ENCODE results near the gene TFAP2E.

Gene TFAP2E

DNA sequence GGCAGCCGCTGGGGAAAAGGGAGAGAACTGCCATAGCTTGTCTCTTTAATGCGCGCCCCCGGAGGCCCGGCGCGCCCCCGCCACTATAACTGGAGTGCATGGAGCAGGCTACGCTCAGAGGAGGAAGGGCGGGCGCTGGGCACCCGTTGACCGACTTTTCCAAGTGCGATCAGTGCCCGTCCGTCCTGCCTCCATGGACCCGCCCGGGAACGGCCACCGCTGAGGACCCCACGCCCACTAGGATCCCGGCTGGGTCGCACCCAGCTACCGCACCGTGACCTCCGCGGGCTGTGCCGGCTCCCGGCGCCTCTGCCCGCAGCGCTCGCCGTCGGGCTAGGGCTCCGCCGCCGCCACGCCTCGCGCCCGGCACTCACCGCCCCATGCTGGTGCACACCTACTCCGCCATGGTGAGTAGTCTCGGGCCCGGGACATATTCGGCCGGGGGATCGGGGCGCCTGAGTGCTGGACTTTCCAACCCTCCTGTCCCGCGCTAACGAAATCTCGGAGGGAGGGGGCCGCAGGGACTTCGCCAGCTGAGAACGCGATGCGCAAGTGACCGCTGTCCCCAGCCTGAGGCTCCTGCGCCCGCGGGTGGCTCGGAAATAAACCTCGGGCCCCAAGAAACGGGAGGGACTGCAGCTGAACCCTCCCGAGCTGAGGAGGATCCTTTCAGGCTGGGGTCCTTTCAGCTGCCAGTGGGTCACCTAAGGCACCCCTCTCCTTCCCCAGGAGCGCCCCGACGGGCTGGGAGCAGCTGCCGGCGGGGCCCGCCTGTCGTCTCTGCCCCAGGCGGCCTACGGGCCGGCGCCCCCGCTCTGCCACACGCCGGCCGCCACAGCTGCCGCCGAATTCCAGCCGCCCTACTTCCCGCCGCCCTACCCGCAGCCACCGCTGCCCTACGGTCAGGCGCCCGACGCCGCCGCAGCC lies at the start of gene TFAP2E:
TSS of gene TFAP2E (plus strand) at position 117 of the 927 bp plus-strand sequence. CDS start at position 381, 264 bp downstream.
- no peak for DNase-seq (ENCODE audit: low read depth in 1 of 2, low spot score in 1 of 2)

DNA sequence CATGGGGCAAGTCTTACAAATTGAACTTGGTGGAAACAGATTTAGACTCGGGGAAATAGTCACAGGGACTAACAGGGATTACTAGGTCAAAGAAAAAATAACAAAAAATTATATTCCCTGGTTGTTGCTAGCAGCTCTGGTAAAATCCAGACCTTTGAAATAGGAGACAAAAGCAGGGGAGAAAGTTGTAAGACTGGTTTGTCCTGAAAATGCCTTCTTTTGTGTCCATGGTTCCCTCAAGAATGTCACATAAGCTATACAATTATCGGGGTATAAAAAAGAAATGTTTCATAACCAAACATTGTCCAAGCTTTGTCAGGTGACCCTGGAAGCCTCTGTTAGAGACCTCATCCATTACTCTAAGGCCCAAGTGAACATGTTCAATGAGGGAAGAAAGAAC lies 49.0 kb upstream of the TFAP2E start:
- DNase-seq (ENCODE audit: low read depth in 1 of 2, low spot score in 1 of 2) = no peak

DNA sequence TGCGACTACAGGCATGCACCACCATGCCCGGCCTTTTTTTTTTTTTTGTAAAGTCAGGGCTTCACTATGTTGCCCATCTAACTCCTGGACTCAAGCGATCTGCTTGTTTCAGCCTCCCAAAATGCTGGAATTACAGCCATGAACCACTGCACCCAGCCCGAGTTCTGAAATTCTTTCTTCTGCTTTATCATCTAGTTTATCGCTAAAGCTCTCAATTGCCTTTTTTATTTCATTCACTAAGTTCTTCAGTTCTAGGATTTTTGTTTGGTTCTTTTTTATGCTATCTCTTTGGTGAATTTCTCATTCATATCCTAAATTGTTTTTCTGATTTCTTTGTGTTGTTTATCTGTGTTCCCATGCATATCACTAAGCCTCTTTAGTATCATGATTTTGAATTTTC lies 42.9 kb upstream of the TFAP2E start:
- no peak for DNase-seq (ENCODE audit: low read depth in 1 of 2, low spot score in 1 of 2)

DNA sequence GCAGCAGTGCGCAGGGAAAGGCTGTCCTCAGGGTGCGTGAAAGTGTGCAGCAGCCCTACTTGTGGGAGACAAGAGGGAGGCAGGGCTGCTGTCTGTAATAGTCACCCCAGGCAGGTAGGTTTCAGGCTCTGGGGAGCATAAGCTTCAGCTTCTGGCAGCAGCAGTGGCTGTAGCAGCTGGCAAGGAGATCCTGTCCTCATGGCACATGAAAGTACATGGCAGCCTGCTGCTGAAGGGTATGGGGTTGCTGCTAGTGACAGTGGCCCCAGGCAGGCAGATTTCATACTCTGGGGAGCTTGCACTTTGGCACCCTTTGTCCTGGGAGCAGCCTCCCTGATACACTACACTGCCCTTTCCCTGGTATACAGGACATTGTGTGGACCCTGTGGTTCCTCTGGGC lies 42.2 kb upstream of the TFAP2E start:
- no peak for DNase-seq (ENCODE audit: low read depth in 1 of 2, low spot score in 1 of 2)

DNA sequence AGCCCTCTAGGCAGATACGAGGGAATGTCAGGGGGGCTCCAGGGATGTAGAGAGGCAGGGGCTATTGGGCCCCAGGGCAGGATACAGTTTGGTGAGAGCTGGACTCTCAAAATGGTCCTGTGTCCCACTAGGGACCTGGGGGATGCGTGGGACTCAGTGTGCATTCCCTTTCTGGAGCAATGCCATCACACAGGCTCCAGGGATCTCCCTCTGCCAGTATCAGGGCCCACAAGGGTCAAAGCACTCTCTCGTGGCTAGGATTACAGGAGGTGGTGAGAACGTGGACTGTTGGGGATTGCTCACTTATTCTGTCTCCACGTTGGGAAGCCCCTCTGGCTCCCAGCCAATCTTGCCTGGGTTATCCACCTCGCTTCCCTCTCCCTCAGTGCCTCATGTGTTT lies 41.7 kb upstream of the TFAP2E start:
- DNase-seq (ENCODE audit: low read depth in 1 of 2, low spot score in 1 of 2) = no peak

DNA sequence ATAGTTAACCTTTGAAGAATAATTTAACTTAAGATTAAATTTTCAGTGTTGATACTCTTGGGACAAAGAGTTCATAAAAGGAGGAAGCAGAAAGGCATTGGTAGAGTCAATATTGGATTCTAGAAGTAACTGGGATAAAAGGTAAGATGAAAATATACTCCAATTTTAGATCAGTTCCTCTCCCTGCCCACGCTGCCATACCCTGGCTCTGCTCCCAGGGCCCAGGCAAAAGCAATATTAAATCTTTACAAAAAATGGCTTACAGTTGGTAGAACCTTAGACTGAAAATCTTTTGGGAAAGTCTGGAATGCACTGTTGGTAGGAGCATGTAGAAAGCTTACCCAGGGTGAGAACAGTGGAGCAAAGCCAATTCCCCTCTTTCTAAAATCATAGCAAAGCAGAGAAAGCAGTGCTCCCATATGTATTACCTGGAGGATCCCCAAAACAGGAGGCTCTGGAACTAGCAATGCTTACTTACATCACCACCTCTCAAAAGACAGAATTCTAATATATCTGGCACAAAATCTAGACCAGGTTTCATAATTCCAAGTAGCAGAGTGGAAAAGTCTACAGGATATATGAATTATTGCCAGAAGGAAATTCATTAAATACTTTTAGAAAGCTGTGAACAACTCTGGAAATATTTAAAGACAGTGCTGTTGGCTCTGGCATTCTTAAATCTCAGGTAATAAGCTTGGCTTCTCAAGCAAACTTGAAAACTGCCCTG lies 40.5 kb upstream of the TFAP2E start:
- no peak for DNase-seq (ENCODE audit: low read depth in 1 of 2, low spot score in 1 of 2)

DNA sequence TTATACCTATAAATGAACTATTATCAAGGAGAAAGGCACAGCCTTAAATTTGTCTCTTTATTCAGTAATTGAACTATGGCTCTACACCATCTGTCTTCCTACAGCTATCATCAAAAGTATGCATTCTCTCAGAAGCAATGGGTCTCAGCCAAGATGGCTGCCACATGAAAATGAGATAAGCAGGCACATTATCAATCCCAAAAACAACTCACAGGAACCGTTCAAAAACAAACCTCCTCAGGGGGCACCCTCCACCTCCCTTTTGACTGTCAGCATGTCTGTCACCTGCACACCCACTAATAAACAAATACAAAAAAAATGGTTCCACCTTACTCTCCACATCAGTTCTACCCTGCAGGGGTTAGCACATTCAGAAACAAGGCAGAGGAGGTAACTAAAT lies 39.5 kb upstream of the TFAP2E start:
- DNase-seq (ENCODE audit: low read depth in 1 of 2, low spot score in 1 of 2) = no peak

DNA sequence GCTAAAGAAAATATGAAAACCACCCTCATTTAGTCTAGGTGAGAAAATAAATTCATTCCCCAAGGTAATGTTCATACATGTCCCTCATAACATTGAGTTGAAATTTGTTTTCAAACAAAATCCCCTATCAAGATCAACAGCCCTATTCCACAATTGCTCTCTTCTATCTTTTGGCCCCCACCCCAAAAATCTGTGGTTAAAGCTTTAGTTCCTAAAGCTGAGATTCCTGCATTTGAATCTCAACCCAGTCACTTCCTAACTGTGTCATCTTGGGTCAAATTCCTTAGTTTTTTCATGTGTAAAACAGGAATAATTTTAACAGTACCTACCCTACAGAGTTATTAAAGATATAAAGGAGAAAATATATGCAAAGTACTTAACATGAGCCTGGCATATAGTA lies 37.9 kb upstream of the TFAP2E start:
- no peak for DNase-seq (ENCODE audit: low read depth in 1 of 2, low spot score in 1 of 2)

DNA sequence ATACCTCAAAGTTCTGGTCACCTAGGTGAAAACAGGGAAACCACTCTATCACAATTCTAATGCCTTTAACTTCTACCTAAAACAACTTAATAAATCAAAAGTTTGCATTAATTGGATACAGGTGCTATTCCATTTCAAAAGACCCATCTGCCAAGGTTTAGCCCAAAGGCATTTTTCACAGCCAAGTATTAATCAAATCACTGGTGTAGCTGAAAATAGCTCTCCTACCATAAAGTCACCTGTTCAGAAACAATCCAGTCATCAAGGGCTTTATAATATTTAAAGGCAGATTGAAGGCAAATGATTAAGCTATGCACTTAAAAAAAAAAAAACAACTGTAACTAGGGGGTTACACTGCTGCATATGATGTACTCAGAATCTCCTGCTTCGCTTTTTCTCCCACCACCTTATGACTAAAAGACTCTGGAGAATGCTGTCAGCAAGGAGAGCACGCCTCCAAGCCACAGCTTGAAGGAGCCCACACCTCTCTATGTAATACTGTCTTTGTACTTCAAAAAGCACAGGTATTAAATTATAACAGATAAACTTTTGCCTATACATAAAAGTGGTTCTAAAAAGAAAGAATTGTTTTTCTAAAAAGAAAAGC lies 36.5 kb upstream of the TFAP2E start:
- no peak for DNase-seq (ENCODE audit: low read depth in 1 of 2, low spot score in 1 of 2)

DNA sequence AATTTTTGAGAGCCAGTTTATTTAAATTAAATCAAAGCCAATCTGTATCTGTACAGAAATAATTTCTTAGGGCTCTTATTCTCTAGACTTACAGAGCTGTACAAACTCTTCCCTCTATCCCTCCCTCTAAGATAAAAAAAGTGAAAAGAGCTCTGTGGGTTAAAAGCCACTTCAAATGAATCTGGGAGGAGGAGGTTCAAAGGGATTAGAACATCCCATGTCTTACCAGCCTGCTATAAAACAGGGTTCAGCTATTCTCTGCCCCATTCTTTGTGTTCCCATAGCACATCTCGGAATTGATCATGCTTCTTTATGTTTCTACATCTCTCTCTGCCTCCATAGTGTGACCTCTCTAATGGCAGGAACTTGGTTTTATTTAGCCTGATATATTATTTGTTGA lies 35.3 kb upstream of the TFAP2E start:
- no peak for DNase-seq (ENCODE audit: low read depth in 1 of 2, low spot score in 1 of 2)

DNA sequence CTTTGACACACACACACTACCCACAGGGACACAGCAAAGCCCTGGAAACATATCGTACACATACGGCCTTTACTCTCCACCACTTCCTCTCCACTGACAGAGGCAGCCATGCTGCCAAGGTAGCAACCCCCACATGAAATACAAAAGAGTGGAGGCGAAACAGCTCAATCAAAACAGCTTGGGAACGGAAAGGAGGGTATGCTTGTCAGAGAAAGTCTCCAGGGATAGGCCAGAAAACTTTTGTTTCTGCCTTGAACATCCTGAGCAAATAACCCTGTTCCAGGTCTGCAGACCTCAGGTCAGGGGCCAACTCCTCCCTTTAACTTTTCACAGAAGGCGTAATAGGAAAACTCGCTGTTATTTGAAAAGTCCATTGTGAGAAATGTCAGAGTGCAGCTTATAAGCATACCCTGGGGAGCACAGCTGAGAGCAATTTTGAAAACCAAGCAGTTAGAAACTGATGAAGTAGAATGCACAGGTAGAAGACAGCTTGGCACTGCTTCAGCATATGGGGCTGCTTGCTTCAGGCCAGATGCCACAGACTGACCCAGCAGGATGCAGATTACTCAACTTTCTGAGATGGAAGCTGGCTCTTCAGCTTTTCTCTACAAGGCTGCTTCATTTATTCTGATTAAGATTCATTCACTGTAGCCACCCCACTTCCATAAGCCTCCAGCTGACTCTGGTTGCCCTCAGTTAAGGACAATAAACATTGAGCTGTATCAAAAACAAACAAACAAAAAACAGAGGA lies 33.9 kb upstream of the TFAP2E start:
- DNase-seq (ENCODE audit: low read depth in 1 of 2, low spot score in 1 of 2) = no peak

DNA sequence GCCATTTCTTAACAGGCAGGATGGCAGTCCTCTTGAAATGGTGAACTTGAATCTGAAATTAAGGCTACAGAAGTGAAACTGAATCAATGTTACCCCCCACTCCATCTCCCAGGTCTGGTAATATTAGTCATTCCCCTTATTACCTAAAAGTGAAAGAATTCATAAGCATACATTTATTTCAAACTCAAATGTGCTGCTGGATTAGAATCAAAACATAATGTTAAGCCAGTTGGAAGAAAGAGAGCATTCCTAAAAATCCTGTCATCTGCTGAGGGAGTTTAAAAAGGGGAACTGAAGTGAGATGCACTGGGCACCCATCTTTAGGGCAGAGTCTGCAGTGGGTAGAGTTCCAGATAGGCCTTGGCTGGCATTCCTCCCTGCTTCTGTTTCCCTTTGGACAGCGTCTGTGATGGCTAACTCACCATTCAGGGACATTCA lies 33.3 kb upstream of the TFAP2E start:
- DNase-seq (ENCODE audit: low read depth in 1 of 2, low spot score in 1 of 2) = no peak

DNA sequence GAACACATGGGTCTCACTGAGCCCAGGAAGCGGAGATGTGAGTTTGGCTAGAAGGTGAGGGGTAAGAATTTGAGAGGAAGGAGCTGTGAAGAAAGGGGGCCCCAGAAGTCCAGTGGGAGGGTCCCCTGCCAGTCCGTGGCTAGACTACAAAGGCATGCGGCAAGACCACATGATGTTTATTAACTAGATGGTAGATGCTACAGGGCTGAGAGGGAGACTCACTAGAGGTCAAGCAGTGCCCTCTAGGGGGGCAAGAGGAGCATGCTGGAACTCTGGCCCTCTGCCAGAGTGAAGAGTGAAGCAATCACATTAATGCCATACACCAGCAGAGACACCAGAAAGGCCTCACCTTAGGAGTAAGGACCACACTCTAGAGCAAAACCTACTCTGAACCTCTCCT lies 28.1 kb upstream of the TFAP2E start:
- no peak for DNase-seq (ENCODE audit: low read depth in 1 of 2, low spot score in 1 of 2)

DNA sequence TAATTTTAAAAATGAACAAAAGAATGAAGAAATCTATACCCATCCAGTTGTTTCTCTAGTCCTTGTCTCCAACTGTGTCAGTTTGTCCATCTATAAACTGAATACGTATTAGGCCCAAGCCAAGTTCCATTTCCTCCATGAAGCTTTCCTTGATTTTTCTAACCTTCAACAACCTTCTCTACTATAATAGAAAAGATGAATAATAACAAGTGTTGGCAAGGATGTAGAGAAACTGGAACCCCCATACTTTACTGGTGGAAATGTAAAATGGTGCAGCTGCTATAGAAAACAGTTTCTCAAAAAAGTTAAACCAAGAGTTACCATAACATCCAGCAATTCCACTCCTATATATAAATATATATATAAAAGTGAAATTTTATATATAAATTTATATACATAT lies 26.5 kb upstream of the TFAP2E start:
- DNase-seq (ENCODE audit: low read depth in 1 of 2, low spot score in 1 of 2) = no peak

DNA sequence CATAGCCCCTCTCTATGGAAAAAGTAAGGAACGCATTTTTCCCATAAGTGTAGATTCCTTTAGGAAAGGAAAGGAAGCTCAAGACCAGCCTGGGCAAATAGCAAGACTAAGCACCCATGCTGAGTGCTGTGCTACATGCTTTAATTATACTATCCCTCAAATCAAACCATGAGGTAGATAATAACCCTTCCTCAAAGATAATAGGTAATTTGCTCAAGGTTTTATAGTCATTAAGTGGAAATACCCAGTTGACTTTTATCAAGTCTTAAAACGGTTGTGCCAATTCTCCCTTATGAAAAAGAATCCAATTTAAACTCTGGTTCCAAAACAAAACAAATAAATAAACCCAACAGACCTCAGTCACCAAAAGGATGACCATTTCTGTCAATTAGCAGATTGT lies 19.3 kb upstream of the TFAP2E start:
- DNase-seq (ENCODE audit: low read depth in 1 of 2, low spot score in 1 of 2) = no peak

DNA sequence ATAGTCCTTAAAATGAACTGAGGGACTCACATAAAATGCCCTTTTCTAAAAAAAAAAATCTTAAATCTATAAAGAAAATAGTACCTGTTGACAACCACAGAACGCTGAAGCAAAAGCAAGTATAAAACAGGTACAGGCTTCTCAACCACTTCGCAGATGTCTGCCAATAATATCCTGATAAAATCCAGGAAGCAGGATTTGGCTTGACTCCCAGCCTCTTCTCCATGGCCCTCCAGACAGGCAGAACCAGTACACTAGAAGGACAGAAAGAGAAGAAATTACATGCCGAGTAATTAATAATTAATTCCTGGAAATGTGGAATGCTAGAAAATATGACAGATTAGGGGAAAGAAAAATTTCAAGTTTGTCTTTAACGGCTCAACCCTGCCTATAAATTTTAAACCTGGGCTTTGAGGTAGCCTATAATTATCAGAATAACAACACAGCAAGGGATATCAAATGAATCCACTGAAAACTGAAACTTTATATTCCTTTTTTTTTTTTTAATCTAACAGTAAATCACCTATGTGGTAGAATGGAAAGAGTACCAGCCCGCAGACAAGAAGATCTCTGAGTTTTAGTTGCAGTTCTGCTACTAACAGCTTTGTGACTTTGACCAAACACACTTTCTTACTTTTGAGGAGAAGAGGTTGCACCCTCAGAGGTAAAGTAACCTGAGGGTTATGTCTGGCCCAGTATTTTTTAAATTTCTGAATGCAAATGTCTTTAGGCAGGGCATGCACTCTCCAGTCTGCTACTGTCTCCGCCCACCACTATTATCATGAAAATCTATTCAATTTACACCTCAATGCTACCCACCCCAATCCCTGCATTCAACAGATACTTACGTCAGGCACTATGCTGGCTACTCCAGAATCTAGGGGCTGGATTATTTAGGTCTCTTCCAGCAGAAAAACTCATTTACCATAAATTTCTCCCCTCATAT lies 18.6 kb upstream of the TFAP2E start:
- no peak for DNase-seq (ENCODE audit: low read depth in 1 of 2, low spot score in 1 of 2)

DNA sequence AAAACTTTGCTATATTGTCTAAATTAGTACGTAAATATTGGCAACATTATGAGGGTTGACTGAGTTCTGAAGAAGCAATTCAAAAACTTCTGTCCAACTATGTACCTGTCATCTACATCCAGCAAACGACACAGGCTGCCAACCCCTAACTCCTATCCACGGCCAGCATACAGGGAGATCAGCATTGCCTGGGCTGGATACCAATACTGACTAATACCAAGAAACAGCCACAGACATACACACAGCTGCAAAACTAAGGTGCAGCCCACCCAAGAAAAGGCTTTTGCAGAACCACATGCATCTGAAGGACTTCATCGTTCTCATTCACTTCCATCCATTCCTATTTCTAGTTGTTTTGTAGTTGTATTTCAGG lies 17.9 kb upstream of the TFAP2E start:
- no peak for DNase-seq (ENCODE audit: low read depth in 1 of 2, low spot score in 1 of 2)

DNA sequence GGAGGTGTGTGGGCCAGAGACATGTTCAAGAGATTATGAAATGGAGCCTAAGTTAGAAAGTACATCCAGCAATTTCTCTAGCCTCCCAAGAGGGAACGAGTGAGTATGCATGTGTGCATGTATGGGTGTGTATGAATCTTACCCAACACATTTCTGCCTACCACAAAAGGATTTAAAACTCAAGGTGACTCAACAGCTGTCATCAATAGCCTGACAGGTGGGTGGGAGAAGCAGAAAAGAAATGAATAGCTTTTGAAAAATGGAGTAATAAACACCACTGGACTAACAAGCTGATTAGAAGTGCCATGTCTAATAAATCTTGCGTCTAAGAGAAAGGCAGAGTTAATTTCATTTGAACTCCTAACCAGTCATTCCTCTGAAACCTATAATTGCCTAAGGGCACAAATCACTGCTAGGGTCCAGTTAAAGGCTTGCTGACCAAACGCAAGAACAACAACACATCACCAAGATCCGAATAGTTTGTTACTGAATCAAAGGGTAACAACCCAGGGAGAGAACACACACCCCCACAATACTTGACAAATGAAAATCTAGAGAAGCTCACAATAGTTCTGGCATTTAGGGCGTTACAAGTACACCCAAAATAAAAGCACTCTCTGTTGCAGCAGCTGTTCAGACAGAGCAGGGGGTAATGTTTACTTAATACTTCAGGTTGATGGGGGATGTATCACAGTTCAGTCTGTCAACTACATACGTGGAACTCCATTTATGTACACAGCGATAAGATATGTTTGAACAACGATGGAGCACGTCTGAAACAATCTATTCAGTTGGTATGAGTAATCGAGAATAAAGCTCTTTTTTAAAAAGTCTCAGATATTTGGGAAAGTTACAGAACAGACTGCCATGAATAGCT lies 17.3 kb upstream of the TFAP2E start:
- no peak for DNase-seq (ENCODE audit: low read depth in 1 of 2, low spot score in 1 of 2)

DNA sequence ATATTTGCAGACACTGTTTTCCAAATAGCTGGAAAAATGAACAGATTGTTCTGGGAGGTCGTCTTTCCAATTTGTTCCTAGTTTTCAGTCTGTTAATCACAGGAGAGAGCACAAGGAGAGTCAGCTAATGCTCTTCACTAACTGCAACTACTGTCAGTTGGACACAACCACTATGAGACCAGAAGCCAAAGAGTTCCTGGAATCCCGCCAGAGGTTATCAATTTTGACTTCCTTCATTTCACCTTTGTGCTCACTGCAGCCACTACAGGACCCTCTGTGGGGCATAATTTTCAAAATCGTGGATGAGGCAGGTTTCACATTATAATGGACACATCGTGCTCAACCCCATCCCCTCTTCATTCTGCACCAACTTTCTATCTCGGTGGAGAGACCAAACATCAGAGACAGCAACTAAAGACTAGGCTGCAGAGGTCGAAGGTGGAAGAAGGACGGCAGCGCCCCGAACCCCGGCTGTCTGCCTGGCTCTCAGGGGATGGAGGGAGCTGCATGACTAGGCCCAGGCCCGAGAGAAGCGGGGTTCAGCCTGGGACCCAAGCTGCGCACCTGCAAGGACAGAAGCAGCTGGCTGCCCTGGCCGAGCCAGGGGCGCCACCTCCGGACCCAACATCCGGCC lies 16.5 kb upstream of the TFAP2E start:
- no peak for DNase-seq (ENCODE audit: low read depth in 1 of 2, low spot score in 1 of 2)

Measured in activated T-helper 1 cell treated with anti-CD3 and anti-CD28 coated beads, Interleukin-2, amount 50 U/mL, for 16 hours (primary cell).